ENCODE results near the gene PRSS57.

Gene PRSS57

DNA sequence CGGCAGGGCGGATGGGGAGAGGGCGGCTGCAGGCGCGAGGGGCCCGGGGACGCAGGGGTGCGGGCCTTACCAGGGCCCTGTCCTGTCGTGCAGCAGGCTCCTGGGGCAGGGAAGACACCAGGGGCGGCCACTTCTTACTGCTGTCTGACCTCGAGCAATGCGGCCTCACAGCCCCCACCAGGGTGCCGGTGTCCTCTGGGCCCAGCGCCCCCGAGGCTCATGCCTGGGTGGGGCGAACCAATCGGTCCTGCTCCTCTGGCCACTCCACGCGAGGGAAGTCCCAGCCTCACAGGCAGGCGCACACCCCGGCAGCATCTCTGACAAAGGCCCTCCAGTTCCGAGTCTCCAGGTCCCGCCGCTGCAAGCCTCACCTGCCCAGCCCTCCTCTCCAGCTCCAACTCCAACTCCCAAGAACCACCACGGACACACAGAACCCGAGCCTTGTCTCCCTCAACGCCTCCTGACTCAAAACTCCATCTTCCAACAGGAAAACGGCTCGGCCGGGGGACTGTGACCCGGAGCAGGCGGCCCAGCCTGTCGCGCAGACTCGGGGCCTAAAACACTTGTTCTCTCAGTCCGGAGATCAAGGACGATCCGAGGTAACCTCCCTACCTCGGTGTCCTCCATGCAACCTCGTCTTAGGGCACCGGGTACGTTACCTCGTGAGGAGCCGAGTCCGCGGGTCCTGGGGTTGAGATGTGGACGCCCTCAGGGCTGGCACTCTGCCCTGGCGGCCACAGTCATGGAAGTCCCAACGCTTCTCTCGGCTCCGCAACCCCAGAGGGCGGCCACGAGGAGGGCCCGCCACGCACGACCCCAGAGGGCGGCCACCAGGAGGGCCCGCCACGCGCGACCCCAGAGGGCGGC, 49.1 kb downstream of the PRSS57 start:
- H3K36me3 ChIP-seq (ENCODE audit: control insufficient read depth, insufficient read depth, low read length): peaks cover 56% of the 10 kb centered on the region

DNA sequence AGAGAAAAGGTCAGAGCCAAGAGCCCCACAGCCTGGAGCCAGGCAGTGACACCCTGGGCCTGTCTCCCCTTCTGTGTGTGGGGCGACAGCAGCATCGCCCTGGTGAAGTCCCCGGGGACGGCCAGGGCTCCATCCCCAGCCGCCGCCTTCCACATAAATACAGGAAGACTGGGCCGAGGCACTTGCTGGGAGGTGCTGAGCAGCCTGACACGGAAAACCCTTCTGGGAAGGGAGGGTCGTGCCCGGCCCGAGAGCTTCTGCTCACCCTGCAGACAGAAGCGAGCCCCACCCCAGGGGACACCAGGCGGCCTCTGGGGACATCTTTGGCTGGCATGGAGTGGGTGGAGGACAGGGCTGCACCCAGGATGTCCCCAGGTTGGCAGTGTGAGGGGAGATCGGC, 50.5 kb downstream of the PRSS57 start:
- no peak overlapping the region for H3K9ac ChIP-seq (ENCODE audit: low read length)
- H3K36me3 ChIP-seq (ENCODE audit: control insufficient read depth, insufficient read depth, low read length): peaks cover 48% of the 10 kb centered on the region
- H3K4me1 ChIP-seq (ENCODE audit: control insufficient read depth, insufficient read depth, low read length): no peaks in the 10 kb centered on the region
- no peak overlapping the region for H3K27ac ChIP-seq (ENCODE audit: low read depth, low read length)
- no peak overlapping the region for H3K4me3 ChIP-seq (ENCODE audit: low read depth, low read length)
- no peaks in the 10 kb centered on the region for H3K9me3 ChIP-seq (ENCODE audit: control insufficient read depth, insufficient read depth, low read depth, low read length)
- H3K27me3 ChIP-seq (ENCODE audit: control insufficient read depth, insufficient read depth, low read length): peaks cover 4% of the 10 kb centered on the region; the same call in 1 of the 2 replicates

More for the DNA sequence above, 49.1 kb downstream of the PRSS57 start:
- Histone ChIP-seq H3K9ac (ENCODE audit: low read length) (no peak overlapping the region), H3K9me3 (ENCODE audit: control insufficient read depth, insufficient read depth, low read depth, low read length) (no peaks in the 10 kb centered on the region), H3K4me1 (ENCODE audit: control insufficient read depth, insufficient read depth, low read length) (no peaks in the 10 kb centered on the region), H3K4me3 (ENCODE audit: low read depth, low read length) (no peak overlapping the region), H3K27ac (ENCODE audit: low read depth, low read length) (no peak overlapping the region), H3K27me3 (ENCODE audit: control insufficient read depth, insufficient read depth, low read length) (no peaks in the 10 kb centered on the region)

DNA sequence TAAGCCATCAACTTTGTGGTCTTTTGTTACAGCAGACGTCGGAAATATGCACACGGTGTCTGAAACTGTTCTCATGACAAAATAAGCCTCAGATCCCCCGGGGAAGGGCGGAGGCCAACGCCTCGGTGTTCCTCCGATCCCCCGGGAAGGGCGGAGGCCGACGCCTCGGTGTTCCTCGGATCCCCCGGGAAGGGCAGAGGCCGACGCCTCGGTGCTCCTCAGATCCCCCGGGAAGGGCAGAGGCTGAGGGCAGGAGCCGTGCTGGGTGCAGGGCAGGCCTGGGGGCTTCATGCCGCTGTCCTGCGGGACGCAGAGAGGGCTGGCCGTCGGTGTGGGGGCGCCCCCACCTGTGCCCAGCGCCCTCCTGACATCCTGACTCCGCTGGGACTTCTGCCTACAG, 50.9 kb downstream of the PRSS57 start:
- peaks cover 5% of the 10 kb centered on the region for H3K27me3 ChIP-seq (ENCODE audit: control insufficient read depth, insufficient read depth, low read length)
- H3K9me3 ChIP-seq (ENCODE audit: control insufficient read depth, insufficient read depth, low read depth, low read length): no peaks in the 10 kb centered on the region
- H3K9ac ChIP-seq (ENCODE audit: low read length): no peak overlapping the region
- no peak overlapping the region for H3K4me3 ChIP-seq (ENCODE audit: low read depth, low read length)
- peaks cover 45% of the 10 kb centered on the region for H3K36me3 ChIP-seq (ENCODE audit: control insufficient read depth, insufficient read depth, low read length)
- no peak overlapping the region for H3K27ac ChIP-seq (ENCODE audit: low read depth, low read length)
- H3K4me1 ChIP-seq (ENCODE audit: control insufficient read depth, insufficient read depth, low read length): 0 out of 2 replicates have a peak, but pooled peaks cover under 1% of the 10 kb centered on the region

DNA sequence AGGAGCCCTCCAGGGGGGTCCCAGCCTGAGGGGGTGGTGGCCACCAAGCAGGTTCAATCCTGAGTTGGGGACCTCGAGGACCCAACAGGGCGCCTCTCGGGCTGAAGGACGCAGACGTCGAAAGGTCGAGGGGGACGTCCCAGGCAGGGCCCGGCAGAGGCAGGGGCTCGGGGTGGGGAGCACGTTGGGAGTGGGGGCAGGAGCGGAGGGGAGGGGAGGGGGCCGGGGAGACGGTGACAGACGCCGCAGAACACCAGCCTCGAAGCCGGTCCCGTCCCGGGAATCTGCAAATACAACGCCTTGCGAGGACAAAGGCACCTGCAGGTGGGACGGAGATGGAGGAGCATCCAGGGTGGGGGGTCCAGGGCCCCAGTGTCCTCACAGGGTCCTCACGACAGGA, 51.5 kb downstream of the PRSS57 start:
- peaks cover 42% of the 10 kb centered on the region for H3K36me3 ChIP-seq (ENCODE audit: control insufficient read depth, insufficient read depth, low read length)
- H3K4me3 ChIP-seq (ENCODE audit: low read depth, low read length): no peak overlapping the region
- H3K9me3 ChIP-seq (ENCODE audit: control insufficient read depth, insufficient read depth, low read depth, low read length): no peaks in the 10 kb centered on the region
- H3K9ac ChIP-seq (ENCODE audit: low read length): no peak overlapping the region
- peaks cover 11% of the 10 kb centered on the region for H3K27me3 ChIP-seq (ENCODE audit: control insufficient read depth, insufficient read depth, low read length)
- H3K27ac ChIP-seq (ENCODE audit: low read depth, low read length): no peak overlapping the region
- H3K4me1 ChIP-seq (ENCODE audit: control insufficient read depth, insufficient read depth, low read length): 0 out of 2 replicates have a peak, but pooled peaks cover 3% of the 10 kb centered on the region

DNA sequence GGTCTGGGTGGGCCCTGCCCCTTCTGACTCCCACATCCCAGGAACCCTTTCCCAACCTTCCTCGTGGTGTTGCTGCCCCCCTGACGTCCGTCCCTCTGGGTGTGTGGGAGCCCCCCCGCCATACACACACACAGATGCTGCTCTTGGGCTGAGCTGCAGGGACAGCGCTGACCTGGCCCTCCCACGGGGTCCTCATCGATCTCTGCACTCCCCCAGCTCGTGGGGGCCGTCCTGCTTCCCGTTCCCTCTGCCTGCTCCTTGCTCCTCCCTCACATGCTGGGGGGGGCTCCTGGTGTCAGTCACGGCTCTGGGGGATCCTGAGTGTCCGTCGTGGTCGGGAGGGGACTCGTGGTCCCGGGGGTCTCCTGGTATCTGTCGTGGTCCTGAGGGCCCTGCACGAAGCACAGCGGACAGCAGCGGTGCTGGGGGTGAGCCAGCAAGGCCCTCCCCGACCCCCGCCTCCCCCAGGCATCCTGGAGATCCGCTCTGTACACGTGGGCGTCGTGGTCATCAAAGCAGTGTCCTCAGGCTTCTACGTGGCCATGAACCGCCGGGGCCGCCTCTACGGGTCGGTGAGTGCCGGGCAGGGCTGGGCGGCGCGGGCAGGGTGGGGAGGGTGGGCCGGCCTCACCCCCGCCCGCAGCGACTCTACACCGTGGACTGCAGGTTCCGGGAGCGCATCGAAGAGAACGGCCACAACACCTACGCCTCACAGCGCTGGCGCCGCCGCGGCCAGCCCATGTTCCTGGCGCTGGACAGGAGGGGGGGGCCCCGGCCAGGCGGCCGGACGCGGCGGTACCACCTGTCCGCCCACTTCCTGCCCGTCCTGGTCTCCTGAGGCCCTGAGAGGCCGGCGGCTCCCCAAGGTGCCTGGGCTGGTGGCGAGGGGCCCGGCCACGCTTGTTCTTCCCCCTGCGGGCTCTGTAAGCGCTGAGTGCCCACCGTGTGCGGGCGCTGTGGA, 52.2 kb downstream of the PRSS57 start:
- Histone ChIP-seq H3K9me3 (ENCODE audit: control insufficient read depth, insufficient read depth, low read depth, low read length) (no peaks in the 10 kb centered on the region), H3K36me3 (ENCODE audit: control insufficient read depth, insufficient read depth, low read length) (peaks cover 36% of the 10 kb centered on the region), H3K27me3 (ENCODE audit: control insufficient read depth, insufficient read depth, low read length) (peaks cover 18% of the 10 kb centered on the region), H3K27ac (ENCODE audit: low read depth, low read length) (no peak overlapping the region), H3K4me1 (ENCODE audit: control insufficient read depth, insufficient read depth, low read length) (0 out of 2 replicates have a peak, but pooled peaks cover 3% of the 10 kb centered on the region), H3K4me3 (ENCODE audit: low read depth, low read length) (no peak overlapping the region), H3K9ac (ENCODE audit: low read length) (no peak overlapping the region)

DNA sequence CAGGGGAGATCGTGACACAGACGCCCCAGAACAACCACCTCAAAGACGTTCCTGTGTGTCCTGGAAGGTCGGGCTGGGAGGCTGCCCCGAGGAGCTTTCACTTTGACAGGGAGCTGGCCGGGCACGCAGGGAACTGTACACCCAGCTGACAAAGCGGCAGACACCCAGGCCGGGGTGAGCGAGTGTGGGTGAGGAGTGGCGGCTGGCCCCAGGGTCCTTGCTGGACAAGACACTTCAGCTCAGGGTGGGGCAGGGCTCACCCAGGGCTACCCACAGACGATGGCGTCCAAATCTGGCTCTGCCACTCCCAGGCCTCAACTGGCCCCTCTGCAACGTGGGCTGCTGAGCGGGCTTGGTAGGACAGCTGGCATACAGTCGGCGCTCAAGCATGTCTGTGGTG, 53.5 kb downstream of the PRSS57 start:
- Histone ChIP-seq H3K4me1 (ENCODE audit: control insufficient read depth, insufficient read depth, low read length) (0 out of 2 replicates have a peak, but pooled peaks cover 3% of the 10 kb centered on the region), H3K36me3 (ENCODE audit: control insufficient read depth, insufficient read depth, low read length) (peaks cover 22% of the 10 kb centered on the region), H3K9ac (ENCODE audit: low read length) (no peak overlapping the region), H3K4me3 (ENCODE audit: low read depth, low read length) (no peak overlapping the region), H3K27me3 (ENCODE audit: control insufficient read depth, insufficient read depth, low read length) (peaks cover 29% of the 10 kb centered on the region), H3K9me3 (ENCODE audit: control insufficient read depth, insufficient read depth, low read depth, low read length) (no peaks in the 10 kb centered on the region), H3K27ac (ENCODE audit: low read depth, low read length) (no peak overlapping the region)

DNA sequence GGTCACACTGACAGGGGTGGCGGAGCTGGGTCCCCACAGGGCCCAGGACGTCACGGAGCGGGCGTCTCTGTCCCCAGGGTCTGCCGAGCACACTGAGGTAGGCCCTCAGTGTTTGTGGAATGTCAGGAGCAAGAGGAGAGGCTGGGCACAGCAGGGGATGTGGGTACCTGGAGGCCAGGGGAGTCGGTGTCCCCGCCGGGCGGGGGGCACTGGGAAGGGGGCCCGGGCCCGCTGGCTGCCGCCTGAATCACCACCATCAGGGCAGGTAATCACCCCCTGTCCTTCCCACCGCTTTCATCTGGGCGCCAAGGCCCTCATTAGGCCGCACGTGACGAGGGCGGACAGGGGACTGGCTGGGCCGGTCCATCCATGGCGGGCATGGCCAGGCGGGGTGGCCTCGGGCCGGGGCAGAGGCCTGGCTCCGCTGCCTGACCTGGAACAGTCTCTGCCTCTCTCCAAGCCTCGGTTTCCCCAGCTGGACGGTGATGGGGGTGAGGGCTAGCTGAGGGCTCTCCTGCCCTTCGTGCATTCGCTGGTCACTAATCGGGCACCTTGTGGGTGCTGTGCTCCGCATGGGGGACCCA, 54.6 kb downstream of the PRSS57 start:
- no peak overlapping the region for H3K27ac ChIP-seq (ENCODE audit: low read depth, low read length)
- peaks cover 12% of the 10 kb centered on the region; the same call in 1 of the 2 replicates for H3K36me3 ChIP-seq (ENCODE audit: control insufficient read depth, insufficient read depth, low read length)
- H3K27me3 ChIP-seq (ENCODE audit: control insufficient read depth, insufficient read depth, low read length): peaks cover 29% of the 10 kb centered on the region
- peak overlapping the region; percentile 57; the same call in 1 of the 2 replicates for H3K4me3 ChIP-seq (ENCODE audit: low read depth, low read length)
- no peak overlapping the region for H3K9ac ChIP-seq (ENCODE audit: low read length)
- 0 out of 2 replicates have a peak, but pooled peaks cover 3% of the 10 kb centered on the region for H3K4me1 ChIP-seq (ENCODE audit: control insufficient read depth, insufficient read depth, low read length)
- no peaks in the 10 kb centered on the region for H3K9me3 ChIP-seq (ENCODE audit: control insufficient read depth, insufficient read depth, low read depth, low read length)

DNA sequence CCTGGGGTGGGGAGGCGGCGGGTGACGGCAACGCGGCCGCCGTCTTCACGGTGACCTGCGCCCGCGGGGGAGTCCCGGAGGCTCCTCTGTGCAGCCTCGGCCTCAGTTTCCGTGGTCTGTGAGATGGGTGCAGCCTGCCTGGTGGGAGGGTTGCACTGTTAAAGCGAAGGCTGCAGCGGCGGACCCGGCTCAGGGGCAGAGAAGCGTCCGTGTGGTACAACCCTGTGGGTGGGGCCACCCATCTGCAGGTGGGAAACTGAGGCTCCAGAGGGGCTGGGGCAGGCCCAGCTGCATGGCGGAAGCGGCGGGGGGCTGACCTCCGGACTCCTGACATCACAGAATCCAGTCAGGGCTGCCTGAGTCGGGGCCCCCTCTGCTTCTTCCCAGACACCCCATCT, 55.1 kb downstream of the PRSS57 start:
- Histone ChIP-seq H3K36me3 (ENCODE audit: control insufficient read depth, insufficient read depth, low read length) (peaks cover 9% of the 10 kb centered on the region; the same call in 1 of the 2 replicates), H3K27ac (ENCODE audit: low read depth, low read length) (no peak overlapping the region), H3K4me1 (ENCODE audit: control insufficient read depth, insufficient read depth, low read length) (0 out of 2 replicates have a peak, but pooled peaks cover 3% of the 10 kb centered on the region), H3K4me3 (ENCODE audit: low read depth, low read length) (peak overlapping the region; percentile 57), H3K9ac (ENCODE audit: low read length) (no peak overlapping the region), H3K9me3 (ENCODE audit: control insufficient read depth, insufficient read depth, low read depth, low read length) (no peaks in the 10 kb centered on the region), H3K27me3 (ENCODE audit: control insufficient read depth, insufficient read depth, low read length) (peaks cover 29% of the 10 kb centered on the region)

DNA sequence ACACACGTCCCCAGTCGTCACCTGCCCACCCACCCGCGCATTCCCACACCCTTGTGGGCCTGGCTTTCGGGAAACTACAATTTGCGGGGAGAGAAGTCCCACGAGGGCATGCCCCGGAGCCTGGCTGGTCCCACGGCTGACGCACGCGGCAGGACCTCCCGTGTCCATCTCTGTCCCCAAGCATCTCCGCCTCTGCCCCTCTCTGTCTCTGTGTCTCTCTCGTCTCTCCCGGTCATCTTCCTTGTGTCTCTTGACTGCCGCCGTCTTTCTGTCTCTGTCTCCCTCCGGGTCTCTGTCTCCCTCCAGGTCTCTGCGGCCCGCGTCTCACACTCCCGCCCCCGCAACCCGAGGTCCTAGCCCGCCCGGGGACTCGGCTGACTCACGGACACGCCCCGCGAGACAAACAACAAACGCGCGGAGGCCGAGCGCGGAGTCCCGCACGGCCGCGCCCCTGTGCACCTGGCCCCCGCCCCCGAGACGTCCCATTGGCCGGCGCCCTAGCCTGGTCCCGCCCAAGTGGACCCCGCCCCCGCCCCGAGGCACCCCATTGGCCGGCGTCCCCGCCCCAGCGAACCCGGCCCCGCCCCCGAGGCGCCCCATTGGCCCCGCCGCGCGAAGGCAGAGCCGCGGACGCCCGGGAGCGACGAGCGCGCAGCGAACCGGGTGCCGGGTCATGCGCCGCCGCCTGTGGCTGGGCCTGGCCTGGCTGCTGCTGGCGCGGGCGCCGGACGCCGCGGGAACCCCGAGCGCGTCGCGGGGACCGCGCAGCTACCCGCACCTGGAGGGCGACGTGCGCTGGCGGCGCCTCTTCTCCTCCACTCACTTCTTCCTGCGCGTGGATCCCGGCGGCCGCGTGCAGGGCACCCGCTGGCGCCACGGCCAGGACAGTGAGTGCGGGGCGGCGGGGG, 55.7 kb downstream of the PRSS57 start, which contains the start of gene FGF22:
Gene FGF22, plus strand, starts transcription at position 627 of the 908 bp plus-strand sequence. Its CDS starts 47 bp downstream, at position 674.
- Histone ChIP-seq H3K27ac (ENCODE audit: low read depth, low read length) (no peak within 1 kb of the TSS), H3K4me1 (ENCODE audit: control insufficient read depth, insufficient read depth, low read length) (0 out of 2 replicates have a peak, but pooled peaks cover 3% of the 10 kb centered on the region), H3K9ac (ENCODE audit: low read length) (peak within 1 kb of the TSS; percentile 54), H3K4me3 (ENCODE audit: low read depth, low read length) (peak within 1 kb of the TSS; percentile 68), H3K27me3 (ENCODE audit: control insufficient read depth, insufficient read depth, low read length) (peaks cover 29% of the 10 kb centered on the region), H3K36me3 (ENCODE audit: control insufficient read depth, insufficient read depth, low read length) (peaks cover 4% of the 10 kb centered on the region; the same call in 1 of the 2 replicates), H3K9me3 (ENCODE audit: control insufficient read depth, insufficient read depth, low read depth, low read length) (no peaks in the 10 kb centered on the region)

DNA sequence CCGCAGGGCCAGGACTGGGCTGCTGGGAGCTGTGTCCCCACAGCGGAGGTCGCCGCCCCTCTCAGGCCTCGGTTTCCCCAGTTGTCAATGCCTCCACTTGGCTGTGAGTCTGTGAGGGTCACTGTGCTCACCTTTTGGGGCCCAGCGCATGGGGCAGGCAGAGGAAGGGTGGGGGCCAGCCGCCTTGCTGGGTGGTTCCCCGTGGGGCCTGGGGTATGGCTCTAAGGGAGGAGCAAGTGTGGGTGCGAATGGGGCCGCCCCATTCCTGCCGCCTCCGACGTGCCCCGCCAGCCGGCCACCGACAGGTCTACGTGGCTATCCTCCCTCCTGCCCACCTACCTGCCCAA, 56.4 kb downstream of the PRSS57 start:
- peaks cover 8% of the 10 kb centered on the region; the same call in 1 of the 2 replicates for H3K4me1 ChIP-seq (ENCODE audit: control insufficient read depth, insufficient read depth, low read length)
- no peak overlapping the region for H3K9ac ChIP-seq (ENCODE audit: low read length)
- no peaks in the 10 kb centered on the region for H3K9me3 ChIP-seq (ENCODE audit: control insufficient read depth, insufficient read depth, low read depth, low read length)
- H3K27me3 ChIP-seq (ENCODE audit: control insufficient read depth, insufficient read depth, low read length): peaks cover 29% of the 10 kb centered on the region
- peaks cover under 1% of the 10 kb centered on the region; the same call in 1 of the 2 replicates for H3K36me3 ChIP-seq (ENCODE audit: control insufficient read depth, insufficient read depth, low read length)
- no peak overlapping the region for H3K27ac ChIP-seq (ENCODE audit: low read depth, low read length)
- H3K4me3 ChIP-seq (ENCODE audit: low read depth, low read length): peak overlapping the region; percentile 68
